Activated T-helper 1 cell treated with anti-CD3 and anti-CD28 coated beads, Interleukin-2, amount 50 U/mL, for 16 hours (primary cell): ENCODE data around the gene TAS2R42.

ENCODE experiments used
- DNase-seq, 2 donors: peaks; one replicate each; pipeline ENCODE4 v3.0.0-alpha.2; 2020; ENCODE audit warnings: low read depth in 1 of 2, low spot score in 1 of 2

Gene TAS2R42

DNA sequence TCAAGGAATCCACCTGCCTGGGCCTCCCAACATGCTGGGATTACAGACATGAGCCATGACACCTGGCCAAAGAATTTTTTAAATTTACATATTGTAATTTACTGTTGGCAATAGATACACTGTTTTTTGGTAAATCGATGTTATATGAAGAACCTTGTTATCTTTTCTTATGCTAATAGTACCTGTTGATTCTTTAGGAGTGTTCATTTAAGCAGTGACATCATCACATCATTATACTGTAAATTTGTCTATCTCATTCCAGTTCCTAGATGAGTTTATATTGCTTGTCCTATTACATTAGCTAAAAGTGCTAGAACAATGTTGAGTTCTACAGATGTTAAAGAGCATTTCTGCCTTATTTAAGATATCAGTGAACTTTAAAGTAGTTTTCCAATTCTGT, 39.3 kb downstream of the TAS2R42 start:
- DNase-seq = no peak

- no peak for DNase-seq
These were observed 42.4 kb downstream of the TAS2R42 start for GRCh38 chr12:11144297-11144696.

DNA sequence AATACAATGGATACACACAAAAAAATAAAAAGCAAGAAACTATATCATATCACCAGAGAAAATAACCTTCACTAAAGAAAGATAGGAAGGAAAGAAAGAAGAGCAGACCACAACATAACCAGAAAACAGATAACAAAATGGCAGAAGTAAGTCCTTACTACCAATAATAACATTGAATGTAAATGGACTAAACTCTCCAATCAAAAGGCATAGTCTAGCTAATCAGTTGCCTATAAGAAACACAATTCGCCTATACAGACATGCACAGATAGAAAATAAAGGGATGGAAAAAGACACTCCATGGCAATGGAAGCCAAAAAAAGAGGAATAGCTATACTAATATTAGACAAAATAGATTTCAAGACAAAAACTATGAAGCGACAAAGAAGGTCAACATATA, 43.4 kb downstream of the TAS2R42 start:
- DNase-seq = no peak

DNA sequence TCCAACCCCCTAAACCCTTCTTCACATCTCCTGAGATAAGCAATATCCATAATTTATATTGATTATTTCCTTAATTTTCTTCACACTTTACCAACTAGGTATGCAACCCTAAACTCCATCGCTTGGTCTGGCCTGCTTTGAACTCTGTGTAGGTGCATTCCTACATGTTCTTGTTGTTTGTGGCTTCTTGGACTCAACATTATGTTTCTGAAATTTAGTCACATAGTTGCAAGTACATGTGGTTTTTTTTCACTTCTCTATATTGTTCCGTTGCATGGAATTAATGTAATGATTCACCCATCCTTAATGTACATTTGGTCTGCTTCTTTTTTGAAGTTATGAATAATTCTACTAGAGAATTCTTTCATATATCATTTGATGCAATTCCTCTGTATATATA, 50.7 kb downstream of the TAS2R42 start:
- DNase-seq = no peak
